Left ventricle myocardium inferior (tissue), 1 donor: ENCODE measurements around the gene ARHGAP32. TPM values are rescaled to one million over a fixed set of nuclear protein-coding genes. Genes with fewer than 3 reads are reported as not detected.

Source experiments
- DNase-seq: peaks from one replicate; pipeline ENCODE4 v3.0.0-alpha.2; 2020
- H3K27ac ChIP-seq: fragments of 200-600 bp; replicated peaks from 2 replicates; pipeline ENCODE4 v1.8.0; 2021
- H3K27me3 ChIP-seq: fragments of 200-600 bp; 2 replicates; pipeline ENCODE4 v1.8.0; 2021; ENCODE audit warnings: low read depth
- H3K36me3 ChIP-seq: fragments of 200-600 bp; 2 replicates; pipeline ENCODE4 v1.8.0; 2021
- H3K4me1 ChIP-seq: fragments of 200-600 bp; 2 replicates; pipeline ENCODE4 v1.8.0; 2021
- H3K4me3 ChIP-seq: fragments of 200-600 bp; 2 replicates; pipeline ENCODE4 v1.8.0; 2021; ENCODE audit warnings: mild to moderate bottlenecking, moderate library complexity
- H3K9me3 ChIP-seq: fragments of 200-600 bp; replicated peaks from 2 replicates; pipeline ENCODE4 v1.8.0; 2021
- intact Hi-C: fragments of 100-400 bp; cut with micrococcal nuclease; formaldehyde crosslinking; loops from one replicate; pipeline ENCODE4 v1.11.0; 2022
- total RNA-seq: library from RNA; stranded (reverse); fragmentation: NEBNext Ultra II Directional; extraction: Animal tissue kit (Norgen Biotek cat#: 25700); gene quantifications from one replicate; pipeline ENCODE4 v1.2.1, GENCODE V29; 2021
- TF ChIP-seq, protein P1 (sequence below): fragments of 200-600 bp; IDR thresholded peaks from 2 replicates; pipeline ENCODE4 v1.8.0; 2021; ENCODE audit warnings: antibody characterized with exemption, mild to moderate bottlenecking, borderline replicate concordance
- donor health status: DM: no; HTN: yes; CAD: no; lungs with severe emphysema.

ARHGAP32 gene
- total RNA-seq, 1 donor from 2014 or later = 5.3 TPM

DNA sequence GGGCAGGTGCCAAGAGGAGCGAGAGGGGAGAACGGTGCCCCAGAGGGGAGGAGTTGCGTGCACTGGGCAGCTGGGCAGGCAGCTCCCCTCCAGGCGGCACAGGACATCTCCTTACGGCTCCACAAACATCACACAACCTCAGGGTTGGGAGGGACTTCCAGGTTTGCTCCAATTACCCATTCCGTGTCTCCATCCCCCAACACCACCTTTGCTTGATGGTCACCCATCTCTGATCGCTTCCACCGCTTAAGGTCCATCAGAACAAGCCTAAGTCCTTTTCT, 235.0 kb downstream of the ARHGAP32 start:
- intact Hi-C loops = loop anchor here (2.0 kb wide), 1 partner anchor 72 kb away; no protein-coding TSS in a partner anchor
- Histone ChIP-seq H3K27me3 (peaks cover 29% of the 10 kb centered on the region), H3K27ac (no peak overlapping the region), H3K36me3 (no peaks in the 10 kb centered on the region), H3K4me3 (no peak overlapping the region), H3K4me1 (no peaks in the 10 kb centered on the region), H3K9me3 (no peaks in the 10 kb centered on the region)
- TF ChIP-seq, protein P1, sequence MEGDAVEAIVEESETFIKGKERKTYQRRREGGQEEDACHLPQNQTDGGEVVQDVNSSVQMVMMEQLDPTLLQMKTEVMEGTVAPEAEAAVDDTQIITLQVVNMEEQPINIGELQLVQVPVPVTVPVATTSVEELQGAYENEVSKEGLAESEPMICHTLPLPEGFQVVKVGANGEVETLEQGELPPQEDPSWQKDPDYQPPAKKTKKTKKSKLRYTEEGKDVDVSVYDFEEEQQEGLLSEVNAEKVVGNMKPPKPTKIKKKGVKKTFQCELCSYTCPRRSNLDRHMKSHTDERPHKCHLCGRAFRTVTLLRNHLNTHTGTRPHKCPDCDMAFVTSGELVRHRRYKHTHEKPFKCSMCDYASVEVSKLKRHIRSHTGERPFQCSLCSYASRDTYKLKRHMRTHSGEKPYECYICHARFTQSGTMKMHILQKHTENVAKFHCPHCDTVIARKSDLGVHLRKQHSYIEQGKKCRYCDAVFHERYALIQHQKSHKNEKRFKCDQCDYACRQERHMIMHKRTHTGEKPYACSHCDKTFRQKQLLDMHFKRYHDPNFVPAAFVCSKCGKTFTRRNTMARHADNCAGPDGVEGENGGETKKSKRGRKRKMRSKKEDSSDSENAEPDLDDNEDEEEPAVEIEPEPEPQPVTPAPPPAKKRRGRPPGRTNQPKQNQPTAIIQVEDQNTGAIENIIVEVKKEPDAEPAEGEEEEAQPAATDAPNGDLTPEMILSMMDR = no peak
- no peak for DNase-seq

DNA sequence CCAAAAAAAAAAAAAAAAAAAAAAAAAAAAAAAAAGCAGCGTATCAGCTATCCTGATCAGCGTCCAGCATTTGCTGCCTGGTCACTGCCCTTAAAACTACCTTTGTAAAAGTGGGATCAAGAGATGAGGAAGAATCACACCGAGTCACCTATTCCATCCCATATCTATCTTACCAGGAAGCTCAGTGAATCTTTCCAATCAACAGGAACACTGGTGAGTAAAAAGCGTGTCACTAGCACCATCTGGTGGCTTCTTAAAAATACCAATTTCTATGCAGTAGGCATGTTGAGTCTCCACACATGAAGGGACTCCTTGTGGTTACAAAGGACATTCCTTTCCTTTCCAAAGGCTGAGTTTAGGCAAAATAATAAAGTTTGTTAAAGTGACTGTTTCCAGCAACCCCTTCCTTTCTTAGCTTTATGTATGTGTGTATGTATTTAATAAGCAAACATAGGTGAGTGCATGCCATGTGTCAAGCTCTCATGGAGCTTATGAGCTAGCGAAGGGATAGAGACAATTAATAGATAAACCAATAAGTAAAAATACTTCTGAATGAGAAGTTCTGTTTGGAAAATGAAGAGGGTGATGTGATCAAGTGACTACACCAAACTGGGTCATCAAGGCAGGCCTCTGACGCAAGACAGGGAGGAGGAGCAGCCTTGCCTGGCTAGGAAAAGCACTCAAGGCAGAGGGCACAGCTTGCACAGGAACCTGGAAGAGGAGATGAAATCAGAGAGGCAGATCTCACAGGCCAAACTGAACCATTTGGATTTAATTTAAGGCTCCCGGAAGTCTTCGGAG, 235.5 kb downstream of the ARHGAP32 start:
- Histone ChIP-seq H3K4me1 (no peaks in the 10 kb centered on the region), H3K4me3 (no peak overlapping the region), H3K9me3 (no peaks in the 10 kb centered on the region), H3K27ac (no peak overlapping the region), H3K36me3 (no peaks in the 10 kb centered on the region), H3K27me3 (peaks cover 29% of the 10 kb centered on the region)
- no peak for DNase-seq
- TF ChIP-seq, protein P1 = peak; percentile 77
- intact Hi-C loops = loop anchor here (2.0 kb wide), 1 partner anchor 72 kb away; no protein-coding TSS in a partner anchor

DNA sequence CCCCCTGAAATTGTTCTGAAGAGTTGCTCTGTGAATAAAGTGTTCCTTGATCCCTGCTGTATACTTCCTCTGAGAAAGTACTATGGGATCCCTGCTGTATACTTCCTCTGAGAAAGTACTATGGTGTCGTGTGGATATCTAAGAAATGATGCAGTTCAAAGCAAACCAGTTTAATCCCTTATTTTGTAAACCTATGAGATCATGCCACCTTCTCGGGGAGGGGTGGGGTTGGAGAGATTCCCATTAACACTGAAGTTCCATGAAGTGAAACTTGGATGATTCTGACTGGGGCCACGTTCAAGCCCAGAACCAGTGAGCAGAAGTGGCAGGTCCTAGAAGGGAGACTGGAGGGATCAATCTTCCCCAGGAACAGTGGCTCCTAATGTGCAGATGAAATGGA, 236.5 kb downstream of the ARHGAP32 start:
- H3K9me3 ChIP-seq = no peaks in the 10 kb centered on the region
- H3K27ac ChIP-seq = no peak overlapping the region
- DNase-seq = no peak
- H3K4me3 ChIP-seq = no peak overlapping the region
- intact Hi-C loops = loop anchor here (2.0 kb wide), 1 partner anchor 71 kb away; no protein-coding TSS in a partner anchor
- H3K36me3 ChIP-seq = no peaks in the 10 kb centered on the region
- H3K27me3 ChIP-seq = peaks cover 29% of the 10 kb centered on the region
- TF ChIP-seq, protein P1 = no peak
- no peaks in the 10 kb centered on the region for H3K4me1 ChIP-seq

DNA sequence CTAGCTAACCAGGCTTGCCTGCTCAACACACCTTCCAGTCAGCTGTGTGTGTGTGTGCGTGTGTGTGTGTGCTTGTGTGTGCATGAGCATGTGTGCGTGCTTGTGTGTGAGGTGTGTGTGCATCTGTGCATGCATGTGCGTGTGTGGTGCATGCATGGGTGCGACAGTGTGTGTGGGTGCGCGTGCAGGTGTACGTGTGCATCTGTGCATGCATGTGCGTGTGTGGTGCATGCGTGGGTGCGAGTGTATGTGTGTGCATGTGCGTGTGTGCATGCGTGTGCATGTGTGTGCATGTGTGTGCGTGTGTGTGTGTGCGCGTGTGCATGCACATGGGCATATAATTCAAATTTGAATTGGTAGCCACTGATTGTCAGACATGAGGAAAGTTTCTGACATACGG, 239.0 kb downstream of the ARHGAP32 start:
- Histone ChIP-seq H3K4me3 (no peak overlapping the region), H3K36me3 (no peaks in the 10 kb centered on the region), H3K4me1 (peaks cover 3% of the 10 kb centered on the region), H3K9me3 (no peaks in the 10 kb centered on the region), H3K27ac (no peak overlapping the region), H3K27me3 (peaks cover 15% of the 10 kb centered on the region)
- no peak for DNase-seq
- TF ChIP-seq, protein P1 = no peak
- intact Hi-C loops = no loop called here

DNA sequence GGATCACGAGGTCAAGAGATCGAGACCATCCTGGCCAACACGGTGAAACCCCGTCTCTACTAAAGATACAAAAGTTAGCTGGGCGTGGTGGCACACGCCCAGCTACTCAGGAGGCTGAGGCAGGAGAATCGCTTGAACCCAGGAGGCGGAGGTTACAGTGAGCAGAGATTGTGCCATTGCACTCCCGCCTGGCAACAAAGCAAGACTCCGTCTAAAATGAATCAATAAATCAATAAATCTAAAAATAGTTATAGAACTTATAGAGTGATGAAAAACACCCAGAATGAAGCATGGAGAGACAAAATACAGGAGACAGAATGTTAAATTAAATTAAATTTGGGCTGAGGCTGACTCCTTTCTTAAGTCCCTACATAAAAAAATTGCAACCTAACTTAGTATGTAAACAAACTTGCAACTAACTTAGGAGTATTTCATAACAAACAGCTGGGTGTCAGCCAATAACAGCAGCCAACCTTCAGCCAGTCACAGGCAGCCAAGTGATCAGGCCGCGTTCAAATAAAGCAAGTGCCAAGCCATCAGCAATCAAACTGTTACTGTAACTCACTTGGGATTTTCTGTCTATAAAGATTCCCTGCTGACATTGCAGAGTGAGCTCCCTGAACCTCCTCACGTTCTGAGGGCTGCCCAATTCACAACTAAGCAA, 242.2 kb downstream of the ARHGAP32 start:
- intact Hi-C loops = no loop called here
- Histone ChIP-seq H3K4me3 (no peak overlapping the region), H3K4me1 (peaks cover 3% of the 10 kb centered on the region), H3K9me3 (no peaks in the 10 kb centered on the region), H3K36me3 (no peaks in the 10 kb centered on the region), H3K27ac (no peak overlapping the region), H3K27me3 (peaks cover 5% of the 10 kb centered on the region)
- no peak for DNase-seq
- TF ChIP-seq, protein P1 = no peak
